Lung (tissue), 12 donors: Measurements from ENCODE around the gene LCN15. TPM values are rescaled to one million over a fixed set of nuclear protein-coding genes. Genes with fewer than 3 reads are reported as not detected.

Experiments used
- ATAC-seq: fragments of 200-7000 bp; cut with Tn5 transposase; one replicate; pipeline ENCODE4 v1.9.1; 2020; ENCODE audit warnings: moderate number of reproducible peaks; ENCODE audit not compliant: insufficient read depth, low FRiP score
- DNase-seq, 3 donors: peaks; one replicate each; pipeline ENCODE4 v3.0.0-alpha.2; 2013 to 2017
- H3K27ac ChIP-seq, 2 donors: one replicate each; pipeline ENCODE4 v1.5.1; 2013; ENCODE audit warnings: mild to moderate bottlenecking in 2 of 2, moderate library complexity in 2 of 2, control low read depth in 1 of 2, inconsistent platforms in 1 of 2, low read depth in 1 of 2, low read length in 1 of 2
- H3K27me3 ChIP-seq, 3 donors: one replicate each; pipeline ENCODE4 v1.5.1; 2013; ENCODE audit warnings: low read length in 2 of 3; ENCODE audit not compliant: control insufficient read depth in 3 of 3, insufficient read depth in 3 of 3
- H3K36me3 ChIP-seq, 4 donors: one replicate each; pipeline ENCODE4 v1.5.1; 2013; ENCODE audit warnings: low read length in 4 of 4, mild to moderate bottlenecking in 1 of 4, moderate library complexity in 1 of 4; ENCODE audit not compliant: control insufficient read depth in 4 of 4, insufficient read depth in 4 of 4
- H3K4me1 ChIP-seq, 5 donors: one replicate each; pipeline ENCODE4 v1.5.1; 2013; ENCODE audit warnings: low read length in 5 of 5, mild to moderate bottlenecking in 2 of 5, moderate library complexity in 1 of 5; ENCODE audit not compliant: control insufficient read depth in 5 of 5, insufficient read depth in 5 of 5
- H3K4me3 ChIP-seq: one replicate; pipeline ENCODE4 v1.5.1; 2013; ENCODE audit warnings: mild to moderate bottlenecking, control low read depth, moderate library complexity
- H3K9ac ChIP-seq, 2 donors: one replicate each; pipeline ENCODE4 v1.5.1; 2013; ENCODE audit warnings: low read length in 2 of 2, control low read depth in 1 of 2; ENCODE audit not compliant: insufficient read depth in 1 of 2
- H3K9me3 ChIP-seq, 4 donors: one replicate each; pipeline ENCODE4 v1.5.1; 2013; ENCODE audit warnings: low read length in 3 of 4, mild to moderate bottlenecking in 1 of 4, moderate library complexity in 1 of 4; ENCODE audit not compliant: control insufficient read depth in 4 of 4, insufficient read depth in 3 of 4
- CTCF ChIP-seq: IDR thresholded peaks from 2 replicates; pipeline ENCODE4 v1.5.1; 2012; ENCODE audit warnings: mild to moderate bottlenecking; ENCODE audit errors: control extremely low read depth, extremely low read depth
- WGBS, 2 donors: extraction: QIAGEN DNeasy Blood & Tissue Kit; methylation state at CpG; one replicate each; pipeline ENCODE4 v1.1.7; 2013; 5-methylcytosine and 5-hydroxymethylcytosine counted together
- polyA plus RNA-seq, 2 donors: library from polyadenylated mRNA; stranded (reverse); fragments of 200-250 nt; gene quantifications; one replicate each; pipeline ENCODE4 v1.2.1, GENCODE V29; 2013
- total RNA-seq, 2 donors: library from RNA; depleted of rRNA in 1 of 2; stranded (reverse); fragments of >200 nt in 1 of 2; gene quantifications; one replicate each; pipeline ENCODE4 v1.2.1, GENCODE V29; 2014 to 2021
- donor health status: control.
- donor health status: control.
- donor health status: Bipolar disorder and iron deficiency.
- donor health status: healthy.
- donor health status: DM: yes; HTN: yes; CAD: no.

Gene LCN15
- total and polyA plus RNA-seq, 4 donors: 0.16 TPM; not detected in 3

- peaks cover 0 to 6% (median 3%) of the 10 kb centered on the region in 4 donors for H3K9me3 ChIP-seq
- no peak for DNase-seq
- 85 to 87% methylated on average over 26 to 27 of the region's 27 CpGs for WGBS, 2 donors
- H3K9ac ChIP-seq: no peak overlapping the region
- H3K27ac ChIP-seq: no peak overlapping the region
- H3K36me3 ChIP-seq: no peaks in the 10 kb centered on the region
- no peak overlapping the region for H3K4me3 ChIP-seq
- H3K4me1 ChIP-seq: peaks cover 0 to 3% (median 0%) of the 10 kb centered on the region in 5 donors
- ATAC-seq: no peak
- TF ChIP-seq CTCF: no peak
- H3K27me3 ChIP-seq: no peaks in the 10 kb centered on the region
These were observed 4.6 kb downstream of the LCN15 start for GRCh38 chr9:136759436-136760325.

GRCh38 chr9:136759001-136759400 lies 5.3 kb downstream of the LCN15 start:
- H3K9ac ChIP-seq: no peak overlapping the region

GRCh38 chr9:136757751-136758140 lies 6.6 kb downstream of the LCN15 start:
- Histone ChIP-seq H3K36me3 (no peaks in the 10 kb centered on the region), H3K9me3 (peaks cover 0 to 6% (median 3%) of the 10 kb centered on the region in 4 donors), H3K27ac (no peak overlapping the region), H3K9ac (no peak overlapping the region), H3K4me3 (no peak overlapping the region), H3K4me1 (peaks cover 0 to 3% (median 0%) of the 10 kb centered on the region in 5 donors), H3K27me3 (no peaks in the 10 kb centered on the region)
- 87% methylated on average over 15 to 20 of the region's 20 CpGs for WGBS, 2 donors
- ATAC-seq (no peak), DNase-seq (no peak)
- TF ChIP-seq CTCF: no peak

More at GRCh38 chr9:136759001-136759400, 5.3 kb downstream of the LCN15 start:
- Histone ChIP-seq H3K36me3 (no peaks in the 10 kb centered on the region), H3K4me3 (no peak overlapping the region), H3K4me1 (peaks cover 0 to 3% (median 0%) of the 10 kb centered on the region in 5 donors), H3K27ac (no peak overlapping the region), H3K27me3 (no peaks in the 10 kb centered on the region), H3K9me3 (peaks cover 0 to 6% (median 3%) of the 10 kb centered on the region in 4 donors)
- TF ChIP-seq CTCF: no peak
- ATAC-seq (no peak), DNase-seq (no peak)
- 80 to 86% methylated on average over 9 of the region's 9 CpGs for WGBS, 2 donors
